ENCODE results near the gene SLC35F3.

SLC35F3 gene

DNA sequence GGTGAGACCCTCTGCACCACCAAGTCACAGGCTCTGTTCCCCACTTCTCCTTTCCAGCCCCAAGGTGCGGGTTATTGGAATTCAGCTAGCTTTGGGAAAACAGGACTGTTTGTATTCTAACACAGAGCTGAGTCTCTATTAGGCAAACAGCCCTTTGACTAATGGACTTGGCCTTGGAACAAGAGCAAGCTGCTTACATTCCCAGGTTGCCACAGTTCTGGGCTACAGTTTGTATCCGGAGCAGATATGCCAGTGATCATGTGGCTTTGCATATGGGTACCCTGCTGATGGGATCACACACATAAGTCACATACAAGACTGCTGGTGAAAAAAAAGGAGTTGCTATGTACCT is 358.3 kb downstream of the SLC35F3 start:
- Histone ChIP-seq H3K27ac (no peak overlapping the region), H3K27me3 (no peaks in the 10 kb centered on the region), H3K9me3 (no peaks in the 10 kb centered on the region), H3K4me3 (ENCODE audit: low read depth in 1 of 2, low read length in 1 of 2) (no peak overlapping the region), H3K4me1 (ENCODE audit: control insufficient read depth in 1 of 2, insufficient read depth in 1 of 2, low read depth in 1 of 2, low read length in 1 of 2) (peaks cover 3 to 4% of the 10 kb centered on the region in 2 experiments), H3K36me3 (no peaks in the 10 kb centered on the region)
- TF ChIP-seq CTCF (IDR thresholded peaks at IDR 0.05): no peak

- Histone ChIP-seq H3K36me3 (no peaks in the 10 kb centered on the region), H3K4me1 (ENCODE audit: control insufficient read depth in 1 of 2, insufficient read depth in 1 of 2, low read depth in 1 of 2, low read length in 1 of 2) (peaks cover 3 to 4% of the 10 kb centered on the region in 2 experiments), H3K27ac (no peak overlapping the region), H3K9me3 (no peaks in the 10 kb centered on the region), H3K4me3 (ENCODE audit: low read depth in 1 of 2, low read length in 1 of 2) (no peak overlapping the region), H3K27me3 (no peaks in the 10 kb centered on the region)
- no peak for TF ChIP-seq CTCF (IDR thresholded peaks at IDR 0.05)
Measured at GRCh38 chr1:234264832-234265231, 360.4 kb downstream of the SLC35F3 start.

GRCh38 chr1:234265321-234265720 is 360.8 kb downstream of the SLC35F3 start:
- H3K4me1 ChIP-seq (ENCODE audit: control insufficient read depth in 1 of 2, insufficient read depth in 1 of 2, low read depth in 1 of 2, low read length in 1 of 2): peaks cover 3 to 4% of the 10 kb centered on the region in 2 experiments
- H3K4me3 ChIP-seq (ENCODE audit: low read depth in 1 of 2, low read length in 1 of 2): no peak overlapping the region
- H3K27ac ChIP-seq: no peak overlapping the region
- H3K9me3 ChIP-seq: no peaks in the 10 kb centered on the region
- no peaks in the 10 kb centered on the region for H3K27me3 ChIP-seq
- no peaks in the 10 kb centered on the region for H3K36me3 ChIP-seq
- no peak for TF ChIP-seq CTCF (IDR thresholded peaks at IDR 0.05)

DNA sequence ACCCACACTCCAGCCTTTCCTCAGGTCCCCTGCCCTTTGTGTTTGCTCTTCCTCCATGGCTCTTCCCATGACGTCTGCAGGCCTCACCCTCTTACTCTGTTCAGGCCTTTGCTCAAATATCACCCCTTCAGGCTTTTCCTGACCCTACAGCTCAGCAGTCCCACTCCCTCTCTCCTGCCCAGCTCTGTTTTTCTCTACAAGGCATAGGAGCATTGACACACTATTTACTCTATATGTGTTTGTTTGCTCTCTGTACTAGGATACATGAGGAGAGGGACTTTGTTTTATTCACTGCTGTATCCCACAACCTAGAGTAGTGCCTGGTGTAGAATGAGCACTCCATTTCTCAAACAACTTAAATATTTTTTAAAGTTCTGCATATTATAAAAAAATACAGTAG is 361.4 kb downstream of the SLC35F3 start:
- no peak for TF ChIP-seq CTCF (IDR thresholded peaks at IDR 0.05)
- H3K27me3 ChIP-seq: no peaks in the 10 kb centered on the region
- no peak overlapping the region for H3K4me3 ChIP-seq (ENCODE audit: low read depth in 1 of 2, low read length in 1 of 2)
- peaks cover 0 to under 1% of the 10 kb centered on the region in 2 experiments for H3K4me1 ChIP-seq (ENCODE audit: control insufficient read depth in 1 of 2, insufficient read depth in 1 of 2, low read depth in 1 of 2, low read length in 1 of 2)
- no peaks in the 10 kb centered on the region for H3K36me3 ChIP-seq
- H3K27ac ChIP-seq: no peak overlapping the region
- H3K9me3 ChIP-seq: no peaks in the 10 kb centered on the region

DNA sequence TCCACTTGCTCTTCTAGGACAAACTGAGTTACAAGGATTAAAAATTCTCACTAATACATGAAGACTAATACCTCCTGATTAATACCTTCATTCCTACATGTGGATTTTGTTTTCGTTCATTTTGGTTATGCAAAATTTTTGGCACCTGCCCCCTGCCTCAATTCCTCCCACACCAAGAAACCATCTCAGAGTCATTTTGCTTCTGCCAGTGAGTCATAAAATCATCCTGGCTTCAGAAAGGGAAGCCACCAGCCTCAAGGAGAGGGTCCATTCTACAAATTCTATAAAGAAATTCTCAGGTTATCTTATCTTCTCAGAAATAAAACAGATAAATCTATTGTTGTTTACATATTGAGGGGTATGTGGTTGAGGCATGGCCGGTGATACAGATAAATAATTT is 365.6 kb downstream of the SLC35F3 start:
- no peak for TF ChIP-seq CTCF (IDR thresholded peaks at IDR 0.05)
- Histone ChIP-seq H3K27ac (no peak overlapping the region), H3K9me3 (no peaks in the 10 kb centered on the region), H3K36me3 (no peaks in the 10 kb centered on the region), H3K4me1 (ENCODE audit: control insufficient read depth in 1 of 2, insufficient read depth in 1 of 2, low read depth in 1 of 2, low read length in 1 of 2) (no peaks in the 10 kb centered on the region), H3K27me3 (no peaks in the 10 kb centered on the region), H3K4me3 (ENCODE audit: low read depth in 1 of 2, low read length in 1 of 2) (no peak overlapping the region)
